Testis (tissue), 2 donors: Measurements from ENCODE around the gene GNAI3.

Source experiments
- CTCF ChIP-seq, 3 experiments: fragments of 450-650 bp in 2 of 3; fragments of 200-600 bp in 1 of 3; sonication (generic) in 1 of 3; IDR thresholded peaks; one replicate each; pipeline ENCODE4 v1.5.1; 2016 to 2019; ENCODE audit warnings: antibody characterized with exemption in 3 of 3, mild to moderate bottlenecking in 2 of 3, moderate library complexity in 1 of 3
- POLR2A ChIP-seq: fragments of 450-650 bp; IDR thresholded peaks from one replicate; pipeline ENCODE4 v1.6.1; 2017; ENCODE audit warnings: antibody characterized with exemption, mild to moderate bottlenecking, moderate library complexity

DNA sequence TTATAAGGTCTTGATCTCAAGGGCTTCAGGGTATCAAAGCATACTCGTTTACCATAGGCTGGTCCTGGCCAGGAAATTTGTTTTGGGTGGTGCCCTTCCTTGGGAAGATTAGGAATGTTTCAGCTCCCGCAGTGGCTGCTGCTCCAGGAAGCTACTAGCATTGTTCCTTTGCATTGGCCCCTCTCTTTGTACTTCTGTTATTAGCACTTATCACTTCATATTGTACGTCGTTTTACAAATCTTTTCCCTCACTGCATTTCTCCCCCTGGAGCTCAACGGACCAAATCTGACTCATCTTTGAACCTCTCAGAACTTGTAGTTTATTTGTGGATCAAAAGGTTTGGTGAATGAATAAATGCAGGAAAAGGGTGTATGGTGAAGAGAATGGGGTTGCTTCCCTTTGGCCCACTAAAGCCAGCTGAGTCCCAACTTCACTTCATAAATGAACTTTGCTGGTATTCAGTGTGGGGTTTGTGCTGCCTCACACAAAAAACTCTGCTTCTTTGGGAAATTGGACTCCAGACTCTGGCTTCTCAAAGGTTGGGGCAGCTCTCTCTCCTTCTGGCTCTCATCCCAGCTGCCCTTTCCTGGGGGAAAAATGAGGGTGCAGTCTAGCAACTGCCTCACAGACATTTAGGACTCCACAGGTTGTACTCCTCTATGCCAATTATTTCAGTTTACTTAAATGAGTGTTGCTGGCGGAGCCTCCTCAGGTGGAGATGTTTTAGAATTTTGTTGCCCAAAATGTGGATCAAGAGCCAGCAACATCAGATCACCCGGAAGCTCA, 65.1 kb downstream of the GNAI3 start:
- no peak for TF ChIP-seq POLR2A
- no peak for TF ChIP-seq CTCF (IDR thresholded peaks at IDR 0.05)
